Gastroesophageal sphincter (tissue), 3 donors: Measurements from ENCODE around the gene DSCAML1.

ENCODE experiments used
- EP300 ChIP-seq: sonication (generic); formaldehyde crosslinking; IDR thresholded peaks from one replicate; pipeline ENCODE4 v1.6.1; 2017; ENCODE audit warnings: antibody characterized with exemption, mild to moderate bottlenecking
- POLR2A ChIP-seq, 2 donors: fragments of 450-650 bp; IDR thresholded peaks; one replicate each; pipeline ENCODE4 v1.6.1; 2017; ENCODE audit warnings: antibody characterized with exemption in 2 of 2, mild to moderate bottlenecking in 2 of 2, moderate library complexity in 1 of 2
- POLR2AphosphoS5 ChIP-seq: sonication (generic); formaldehyde crosslinking; IDR thresholded peaks from one replicate; pipeline ENCODE4 v1.6.1; 2017; ENCODE audit warnings: antibody characterized with exemption
- TF ChIP-seq, protein P1 (sequence below), 4 experiments: fragments of 200-600 bp in 2 of 4; fragments of 450-650 bp in 2 of 4; sonication (generic) in 1 of 4; IDR thresholded peaks; one replicate each; pipeline ENCODE4 v1.5.1; 2017 to 2019; ENCODE audit warnings: antibody characterized with exemption in 4 of 4, mild to moderate bottlenecking in 2 of 4, moderate library complexity in 2 of 4

GRCh38 chr11:117579161-117579560 lies 217.9 kb downstream of the DSCAML1 start:
- TF ChIP-seq POLR2AphosphoS5 (no peak), POLR2A (IDR thresholded peaks at IDR 0.05) (no peak), EP300 (no peak)
- TF ChIP-seq, protein P1, sequence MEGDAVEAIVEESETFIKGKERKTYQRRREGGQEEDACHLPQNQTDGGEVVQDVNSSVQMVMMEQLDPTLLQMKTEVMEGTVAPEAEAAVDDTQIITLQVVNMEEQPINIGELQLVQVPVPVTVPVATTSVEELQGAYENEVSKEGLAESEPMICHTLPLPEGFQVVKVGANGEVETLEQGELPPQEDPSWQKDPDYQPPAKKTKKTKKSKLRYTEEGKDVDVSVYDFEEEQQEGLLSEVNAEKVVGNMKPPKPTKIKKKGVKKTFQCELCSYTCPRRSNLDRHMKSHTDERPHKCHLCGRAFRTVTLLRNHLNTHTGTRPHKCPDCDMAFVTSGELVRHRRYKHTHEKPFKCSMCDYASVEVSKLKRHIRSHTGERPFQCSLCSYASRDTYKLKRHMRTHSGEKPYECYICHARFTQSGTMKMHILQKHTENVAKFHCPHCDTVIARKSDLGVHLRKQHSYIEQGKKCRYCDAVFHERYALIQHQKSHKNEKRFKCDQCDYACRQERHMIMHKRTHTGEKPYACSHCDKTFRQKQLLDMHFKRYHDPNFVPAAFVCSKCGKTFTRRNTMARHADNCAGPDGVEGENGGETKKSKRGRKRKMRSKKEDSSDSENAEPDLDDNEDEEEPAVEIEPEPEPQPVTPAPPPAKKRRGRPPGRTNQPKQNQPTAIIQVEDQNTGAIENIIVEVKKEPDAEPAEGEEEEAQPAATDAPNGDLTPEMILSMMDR (IDR thresholded peaks at IDR 0.05), result no peak
